Tibial nerve (tissue), 4 donors: ENCODE data around the gene RAB1A. TPM values are rescaled to one million over a fixed set of nuclear protein-coding genes. Genes with fewer than 3 reads are reported as not detected.
"Not testable (repeated sequence)": the region's sequence is repeated elsewhere in the genome, so short reads cannot be mapped to it uniquely, and the experiment has no call there.

ENCODE experiments used
- DNase-seq, 2 donors: peaks; one replicate each; pipeline ENCODE4 v3.0.0-alpha.2; 2019; ENCODE audit warnings: low spot score in 2 of 2
- H3K27ac ChIP-seq, 4 donors: fragments of 200-600 bp; sonication (generic) in 3 of 4; one replicate each; pipeline ENCODE4 v1.5.1; 2017 to 2019; ENCODE audit warnings: mild to moderate bottlenecking in 1 of 4
- H3K27me3 ChIP-seq, 2 donors: fragments of 200-600 bp; sonication (generic) in 1 of 2; one replicate each; pipeline versions ENCODE4 v1.5.1 to v1.6.0; 2017 to 2019
- H3K36me3 ChIP-seq, 3 donors: fragments of 200-600 bp; sonication (generic); one replicate each; pipeline ENCODE4 v1.5.1; 2018 to 2019
- H3K4me1 ChIP-seq, 4 donors: fragments of 200-600 bp; sonication (generic) in 3 of 4; one replicate each; pipeline ENCODE4 v1.5.1; 2017 to 2019
- H3K4me3 ChIP-seq, 4 donors: fragments of 200-600 bp; sonication (generic) in 3 of 4; one replicate each; pipeline ENCODE4 v1.5.1; 2017 to 2019; ENCODE audit warnings: mild to moderate bottlenecking in 1 of 4, moderate library complexity in 1 of 4
- H3K9me3 ChIP-seq, 4 donors: fragments of 200-600 bp; sonication (generic) in 3 of 4; one replicate each; pipeline ENCODE4 v1.5.1; 2017 to 2019
- CTCF ChIP-seq, 5 experiments: fragments of 200-600 bp in 3 of 5; fragments of 450-650 bp in 2 of 5; sonication (generic) in 3 of 5; IDR thresholded peaks; one replicate each; pipeline ENCODE4 v1.5.1; 2016 to 2019; ENCODE audit warnings: antibody characterized with exemption in 5 of 5, mild to moderate bottlenecking in 3 of 5, moderate library complexity in 2 of 5
- EP300 ChIP-seq, 2 donors: sonication (generic); formaldehyde crosslinking; IDR thresholded peaks; one replicate each; pipeline ENCODE4 v1.6.1; 2017; ENCODE audit warnings: antibody characterized with exemption in 2 of 2, mild to moderate bottlenecking in 1 of 2
- POLR2A ChIP-seq, 2 donors: fragments of 450-650 bp; IDR thresholded peaks; one replicate each; pipeline ENCODE4 v1.6.1; 2017; ENCODE audit warnings: antibody characterized with exemption in 2 of 2, mild to moderate bottlenecking in 2 of 2, moderate library complexity in 2 of 2
- WGBS, 2 donors: methylation state at CpG; one replicate each; pipeline ENCODE4 v1.1.5; 2018; 5-methylcytosine and 5-hydroxymethylcytosine counted together
- total RNA-seq, 4 donors: library from RNA; depleted of rRNA; stranded (reverse); fragments of >200 nt; gene quantifications; one replicate each; pipeline ENCODE4 v1.1.0, GENCODE V29; 2016

RAB1A gene
- total RNA-seq, 4 donors from 2014 or later, result 69.6 to 93.0 (median 81.6) TPM

- TF ChIP-seq POLR2A (IDR thresholded peaks at IDR 0.05) (no peak), EP300 (IDR thresholded peaks at IDR 0.05) (no peak), CTCF (IDR thresholded peaks at IDR 0.05) (no peak)
- H3K27me3 ChIP-seq, result no peaks in the 10 kb centered on the region
- no peak overlapping the region for H3K27ac ChIP-seq
- no peaks in the 10 kb centered on the region for H3K36me3 ChIP-seq
- peaks cover 0 to 9% (median 2%) of the 10 kb centered on the region in 4 donors for H3K4me1 ChIP-seq
- WGBS, 2 donors, result 95% methylated on average over 6 of the region's 6 CpGs
- H3K4me3 ChIP-seq, result no peak overlapping the region
- H3K9me3 ChIP-seq, result no peaks in the 10 kb centered on the region
- DNase-seq, result no peak
Observed at GRCh38 chr2:65159261-65159660, 29.4 kb upstream of the RAB1A start.

- TF ChIP-seq EP300 (IDR thresholded peaks at IDR 0.05) (no peak), CTCF (IDR thresholded peaks at IDR 0.05) (no peak), POLR2A (IDR thresholded peaks at IDR 0.05) (no peak)
- Histone ChIP-seq H3K9me3 (no peaks in the 10 kb centered on the region), H3K27ac (no peak overlapping the region), H3K36me3 (no peaks in the 10 kb centered on the region), H3K4me1 (peaks cover 0 to 2% (median 0%) of the 10 kb centered on the region in 4 donors), H3K27me3 (no peaks in the 10 kb centered on the region), H3K4me3 (no peak overlapping the region)
- no peak for DNase-seq
- WGBS, 2 donors, result 69 to 72% methylated on average over 6 of the region's 6 CpGs
Observed at GRCh38 chr2:65158557-65158956, 28.7 kb upstream of the RAB1A start.

- not testable (repeated sequence) for H3K36me3 ChIP-seq, H3K27me3 ChIP-seq, DNase-seq, H3K4me3 ChIP-seq, H3K27ac ChIP-seq, H3K9me3 ChIP-seq, H3K4me1 ChIP-seq
- WGBS, 2 donors, result 46 to 54% methylated on average over 6 of the region's 6 CpGs
Observed at GRCh38 chr2:65157856-65158255, 27.9 kb upstream of the RAB1A start.

- Histone ChIP-seq H3K4me1 (no peaks in the 10 kb centered on the region), H3K27ac (no peak overlapping the region), H3K9me3 (no peaks in the 10 kb centered on the region), H3K4me3 (no peak overlapping the region), H3K27me3 (no peaks in the 10 kb centered on the region), H3K36me3 (no peaks in the 10 kb centered on the region)
- WGBS, 2 donors, result 87 to 93% methylated on average over 1 of the region's 1 CpG
- TF ChIP-seq POLR2A (IDR thresholded peaks at IDR 0.05) (no peak), EP300 (IDR thresholded peaks at IDR 0.05) (no peak), CTCF (IDR thresholded peaks at IDR 0.05) (no peak)
- DNase-seq, result no peak
Observed at GRCh38 chr2:65156041-65156440, 26.1 kb upstream of the RAB1A start.

DNA sequence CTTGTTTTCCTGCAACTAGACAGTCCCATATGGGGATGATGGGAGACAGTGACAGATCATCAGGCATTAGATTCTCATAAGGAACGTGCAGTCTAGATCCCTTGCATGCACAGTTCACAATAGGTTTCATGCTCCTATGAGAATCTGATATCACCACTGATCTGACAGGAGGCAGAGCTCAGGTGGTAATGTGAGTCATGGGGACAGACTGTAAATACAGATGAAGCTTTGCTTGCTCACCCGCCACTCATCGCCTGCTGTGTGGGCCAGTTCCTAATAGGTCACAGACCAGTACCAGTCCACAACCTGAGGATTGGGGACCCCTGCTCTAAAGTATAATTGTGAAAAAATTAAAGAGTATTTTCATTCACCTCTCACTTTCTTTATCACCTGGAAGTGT lies 23.6 kb upstream of the RAB1A start:
- Histone ChIP-seq H3K4me1 (no peaks in the 10 kb centered on the region), H3K9me3 (no peaks in the 10 kb centered on the region), H3K27ac (no peak overlapping the region), H3K27me3 (no peaks in the 10 kb centered on the region), H3K36me3 (no peaks in the 10 kb centered on the region), H3K4me3 (no peak overlapping the region)
- WGBS, 2 donors, result 81 to 86% methylated on average over 3 of the region's 3 CpGs
- TF ChIP-seq POLR2A (IDR thresholded peaks at IDR 0.05) (no peak), EP300 (IDR thresholded peaks at IDR 0.05) (no peak), CTCF (IDR thresholded peaks at IDR 0.05) (no peak)
- no peak for DNase-seq

DNA sequence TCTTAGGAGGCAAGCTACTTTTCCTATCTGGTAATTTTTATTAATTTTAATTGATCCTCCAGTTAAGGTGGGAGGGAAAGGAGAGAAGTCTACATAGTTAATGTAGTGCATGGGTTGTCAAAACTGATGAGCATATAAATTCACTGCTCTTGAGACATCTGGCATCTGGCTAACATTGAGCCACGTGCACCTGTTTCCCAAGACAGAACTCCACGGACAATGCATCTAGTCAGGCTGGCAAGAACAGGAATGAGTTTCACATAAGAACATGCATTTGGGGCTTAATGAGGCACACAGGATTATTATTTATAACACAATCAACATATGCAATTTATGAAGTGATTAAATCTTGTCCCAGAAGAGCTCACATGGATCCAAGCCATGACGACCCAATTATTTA lies 16.2 kb upstream of the RAB1A start:
- Histone ChIP-seq H3K9me3 (no peaks in the 10 kb centered on the region), H3K27ac (no peak overlapping the region), H3K27me3 (no peaks in the 10 kb centered on the region), H3K36me3 (no peaks in the 10 kb centered on the region), H3K4me3 (no peak overlapping the region), H3K4me1 (no peaks in the 10 kb centered on the region)
- 53 to 61% methylated on average over 3 of the region's 3 CpGs for WGBS, 2 donors
- no peak for TF ChIP-seq EP300 (IDR thresholded peaks at IDR 0.05)
- no peak for TF ChIP-seq POLR2A (IDR thresholded peaks at IDR 0.05)
- no peak for TF ChIP-seq CTCF (IDR thresholded peaks at IDR 0.05)
- DNase-seq, result no peak
